ENCODE results near the gene MEGF10. TPM values are rescaled to one million over a fixed set of nuclear protein-coding genes. Genes with fewer than 3 reads are reported as not detected.
A peak's percentile ranks its signal among the peaks of the same experiment; 100 is the strongest.

The MEGF10 gene
- total RNA-seq, 2 donors from 2014 or later = 0.56 TPM; not detected in 1

DNA sequence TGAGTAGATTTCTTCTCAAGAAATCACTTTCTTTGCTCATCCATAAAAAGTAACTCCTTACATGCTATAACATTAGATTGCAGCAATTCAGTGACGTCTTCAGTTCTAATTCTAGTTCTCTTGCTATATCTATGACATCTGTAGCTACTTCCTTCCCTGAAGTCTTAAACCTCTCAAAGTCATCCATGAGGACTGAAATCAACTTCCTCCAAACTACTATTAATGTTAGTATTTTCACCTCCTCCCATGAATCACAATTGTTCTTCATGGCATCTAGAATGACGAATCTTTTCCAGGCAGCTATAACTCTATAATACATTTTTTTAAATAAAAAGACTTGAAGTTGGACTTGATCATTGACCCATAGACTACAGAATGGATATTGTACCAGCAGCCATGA is 180.6 kb downstream of the MEGF10 start:
- no peak for ATAC-seq (replicated peaks in 1 of 2)

DNA sequence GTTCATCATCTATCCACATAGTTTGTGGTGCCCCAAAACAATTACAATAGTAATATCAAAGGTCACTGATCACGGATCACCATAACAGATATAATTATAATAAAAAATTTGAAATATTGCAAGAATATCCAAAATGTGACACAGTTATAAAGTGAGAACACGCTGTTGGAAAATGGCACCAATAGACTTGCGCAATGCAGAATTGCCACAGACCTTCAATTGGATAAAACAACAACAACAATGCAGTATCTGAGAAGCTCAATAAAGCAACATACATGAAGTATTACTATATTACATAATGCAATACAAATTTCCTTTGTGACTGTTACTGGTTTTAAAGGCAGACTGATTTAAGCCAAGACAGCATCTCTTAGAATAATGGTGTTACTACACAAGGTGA is 182.1 kb downstream of the MEGF10 start:
- H3K4me1 Mint-ChIP-seq (ENCODE audit: low read depth) = no peaks in the 10 kb centered on the region
- H3K36me3 Mint-ChIP-seq (ENCODE audit: insufficient read depth in 2 of 2) = no peaks in the 10 kb centered on the region
- H3K4me3 Mint-ChIP-seq = no peak overlapping the region
- no peaks in the 10 kb centered on the region for H3K9me3 Mint-ChIP-seq
- H3K27me3 Mint-ChIP-seq (ENCODE audit: low read depth) = peaks cover 24% of the 10 kb centered on the region
- DNase-seq = no peak
- H3K27ac Mint-ChIP-seq = no peak overlapping the region
- no peak for ATAC-seq (replicated peaks in 1 of 2)

More for the DNA sequence above, 180.6 kb downstream of the MEGF10 start:
- H3K36me3 Mint-ChIP-seq (ENCODE audit: insufficient read depth in 2 of 2) = no peaks in the 10 kb centered on the region
- no peak overlapping the region for H3K4me3 Mint-ChIP-seq
- no peaks in the 10 kb centered on the region for H3K4me1 Mint-ChIP-seq (ENCODE audit: low read depth)
- H3K27me3 Mint-ChIP-seq (ENCODE audit: low read depth) = peaks cover 24% of the 10 kb centered on the region
- no peak for DNase-seq
- H3K9me3 Mint-ChIP-seq = no peaks in the 10 kb centered on the region
- H3K27ac Mint-ChIP-seq = no peak overlapping the region

GRCh38 chr5:127486471-127486870 is 195.9 kb downstream of the MEGF10 start:
- Mint-ChIP-seq H3K4me1 (ENCODE audit: low read depth) (no peaks in the 10 kb centered on the region), H3K27ac (no peak overlapping the region), H3K27me3 (ENCODE audit: low read depth) (no peaks in the 10 kb centered on the region), H3K36me3 (ENCODE audit: insufficient read depth in 2 of 2) (no peaks in the 10 kb centered on the region), H3K9me3 (no peaks in the 10 kb centered on the region), H3K4me3 (no peak overlapping the region)
- DNase-seq (no peak), ATAC-seq (replicated peaks in 1 of 2) (no peak)

DNA sequence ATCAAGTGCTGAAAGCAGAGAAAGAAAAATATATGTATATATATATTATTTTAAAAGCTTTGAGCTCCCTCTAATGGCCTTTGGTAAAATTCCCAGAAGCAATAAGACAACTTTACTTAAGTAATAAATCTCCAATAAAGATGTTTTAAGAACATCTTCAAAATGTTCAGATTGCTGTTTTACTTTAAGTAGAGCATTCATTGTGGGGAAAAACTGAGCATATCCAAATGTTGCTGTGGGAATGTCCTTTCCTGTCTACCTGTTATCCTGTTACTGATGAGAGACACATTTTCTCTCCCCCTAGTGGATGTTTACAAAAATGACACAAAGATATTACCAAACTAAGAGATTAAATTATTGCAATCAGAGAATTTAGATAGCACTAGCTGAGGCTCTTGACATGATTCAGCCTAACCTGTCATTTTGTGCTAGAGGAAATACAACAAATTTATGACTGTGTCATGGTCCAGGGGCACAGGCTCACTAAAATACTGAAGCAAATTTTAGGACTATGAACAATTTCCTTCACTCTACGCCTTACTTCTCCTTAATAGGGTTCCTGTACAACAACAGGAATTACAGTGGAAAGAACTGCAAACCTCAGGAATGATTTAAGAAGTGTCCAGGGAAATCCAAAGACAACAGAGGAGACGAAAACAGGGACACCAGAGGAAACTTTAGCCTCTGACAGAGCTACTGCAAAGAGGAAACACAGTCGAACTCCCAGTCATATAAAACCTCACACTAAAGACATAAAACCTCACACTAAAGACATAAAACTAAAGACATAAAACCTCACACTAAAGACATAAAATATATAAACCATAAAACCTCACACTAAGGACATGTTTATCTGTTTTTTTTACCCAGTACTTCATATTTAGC is 202.5 kb downstream of the MEGF10 start:
- Mint-ChIP-seq H3K4me1 (ENCODE audit: low read depth) (no peaks in the 10 kb centered on the region), H3K9me3 (no peaks in the 10 kb centered on the region), H3K4me3 (no peak overlapping the region), H3K36me3 (ENCODE audit: insufficient read depth in 2 of 2) (no peaks in the 10 kb centered on the region), H3K27me3 (ENCODE audit: low read depth) (peaks cover 12% of the 10 kb centered on the region), H3K27ac (peak overlapping the region; percentile 14)
- ATAC-seq (replicated peaks in 1 of 2) (peak; percentile 26 to 31), DNase-seq (no peak)

GRCh38 chr5:127498548-127498947 is 208.0 kb downstream of the MEGF10 start:
- H3K4me1 Mint-ChIP-seq (ENCODE audit: low read depth) = no peaks in the 10 kb centered on the region
- H3K4me3 Mint-ChIP-seq = no peak overlapping the region
- no peaks in the 10 kb centered on the region for H3K36me3 Mint-ChIP-seq (ENCODE audit: insufficient read depth in 2 of 2)
- peaks cover 7% of the 10 kb centered on the region for H3K27me3 Mint-ChIP-seq (ENCODE audit: low read depth)
- DNase-seq (no peak), ATAC-seq (replicated peaks in 1 of 2) (no peak)
- H3K27ac Mint-ChIP-seq = no peak overlapping the region
- H3K9me3 Mint-ChIP-seq = no peaks in the 10 kb centered on the region

GRCh38 chr5:127505905-127506304 is 215.3 kb downstream of the MEGF10 start:
- H3K27me3 Mint-ChIP-seq (ENCODE audit: low read depth) = peaks cover under 1% of the 10 kb centered on the region
- H3K27ac Mint-ChIP-seq = no peak overlapping the region
- ATAC-seq (replicated peaks in 1 of 2) = no peak
- no peaks in the 10 kb centered on the region for H3K4me1 Mint-ChIP-seq (ENCODE audit: low read depth)
- no peaks in the 10 kb centered on the region for H3K9me3 Mint-ChIP-seq
- no peaks in the 10 kb centered on the region for H3K36me3 Mint-ChIP-seq (ENCODE audit: insufficient read depth in 2 of 2)
- no peak for DNase-seq
- no peak overlapping the region for H3K4me3 Mint-ChIP-seq

- Mint-ChIP-seq H3K4me3 (no peak overlapping the region), H3K36me3 (ENCODE audit: insufficient read depth in 2 of 2) (no peaks in the 10 kb centered on the region), H3K27ac (no peak overlapping the region), H3K9me3 (no peaks in the 10 kb centered on the region), H3K4me1 (ENCODE audit: low read depth) (no peaks in the 10 kb centered on the region), H3K27me3 (ENCODE audit: low read depth) (peaks cover 7% of the 10 kb centered on the region)
- no peak for ATAC-seq (replicated peaks in 1 of 2)
- DNase-seq = no peak
Observed at GRCh38 chr5:127506616-127507015, 216.0 kb downstream of the MEGF10 start.

GRCh38 chr5:127508644-127509373 is 218.2 kb downstream of the MEGF10 start:
- H3K27ac Mint-ChIP-seq = no peak overlapping the region
- no peak for ATAC-seq (replicated peaks in 1 of 2)
- H3K4me1 Mint-ChIP-seq (ENCODE audit: low read depth) = no peaks in the 10 kb centered on the region
- no peak overlapping the region for H3K4me3 Mint-ChIP-seq
- no peak for DNase-seq
- H3K27me3 Mint-ChIP-seq (ENCODE audit: low read depth) = peaks cover 18% of the 10 kb centered on the region
- no peaks in the 10 kb centered on the region for H3K36me3 Mint-ChIP-seq (ENCODE audit: insufficient read depth in 2 of 2)
- no peaks in the 10 kb centered on the region for H3K9me3 Mint-ChIP-seq

Other genes with a start within 250 kb of the MEGF10 start
- 10 to 100 TPM; 16.0 to 16.4 TPM for gene C5orf63, start 217.3 kb upstream of the MEGF10 start, total RNA-seq
- 10 to 100 TPM; 42.9 to 51.0 TPM for gene PRRC1, start 226.8 kb downstream of the MEGF10 start, total RNA-seq